ENCODE measurements around the gene RANBP1.
A peak's percentile ranks its signal among the peaks of the same experiment; 100 is the strongest.

RANBP1 gene

DNA sequence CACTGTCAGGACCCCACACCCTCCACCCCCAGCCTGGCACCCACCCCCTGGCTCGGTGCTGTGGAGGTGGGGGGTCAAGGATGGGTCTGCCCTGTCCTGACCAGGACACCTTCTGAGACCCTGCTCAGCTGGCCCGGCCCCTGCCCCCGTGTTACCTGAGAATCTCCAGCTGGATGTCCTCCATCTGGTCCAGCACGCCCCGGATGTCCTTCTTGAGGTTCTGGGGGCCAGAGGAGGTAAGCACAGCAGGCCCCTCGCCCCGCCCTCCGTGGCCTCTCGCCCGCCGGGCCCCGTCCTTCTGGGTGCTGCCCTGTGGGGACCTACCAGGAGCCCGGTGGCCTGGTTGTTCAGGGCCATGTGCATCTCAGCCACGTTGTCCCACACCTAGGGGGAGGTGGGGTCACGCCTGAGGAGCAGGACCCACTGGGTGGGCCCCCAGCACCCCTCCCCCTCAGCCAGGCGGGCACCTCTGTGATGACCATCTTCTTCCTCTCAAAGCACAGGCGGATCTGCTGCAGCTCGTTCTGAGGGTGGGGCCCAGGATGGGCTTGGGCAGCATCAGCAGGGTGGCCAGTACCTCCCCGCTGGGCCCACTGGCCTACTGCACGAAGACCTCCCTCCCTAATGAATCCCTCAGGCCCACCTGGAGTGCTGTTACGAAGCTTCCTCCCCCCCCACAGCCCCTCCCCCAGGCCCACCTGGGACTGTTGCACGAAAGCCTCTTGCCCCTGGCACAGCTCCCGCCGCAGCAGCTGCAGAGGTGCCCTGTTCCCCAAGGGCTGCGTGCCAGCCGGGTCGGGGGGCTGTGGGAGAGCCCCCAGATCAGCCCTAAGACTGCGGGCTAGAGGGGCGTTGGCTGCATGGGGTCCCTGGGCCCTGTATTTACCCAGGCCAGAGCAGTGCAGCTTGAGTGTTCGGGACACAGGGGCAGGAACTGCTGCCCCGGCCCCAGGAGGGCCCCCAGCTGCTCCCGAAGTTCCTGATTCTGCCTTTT is 33.6 kb downstream of the RANBP1 start:
- Histone ChIP-seq H3K9ac (ENCODE audit: low read length) (no peak overlapping the region), H3K79me2 (ENCODE audit: control insufficient read depth, insufficient read depth, low read length) (no peaks in the 10 kb centered on the region)

DNA sequence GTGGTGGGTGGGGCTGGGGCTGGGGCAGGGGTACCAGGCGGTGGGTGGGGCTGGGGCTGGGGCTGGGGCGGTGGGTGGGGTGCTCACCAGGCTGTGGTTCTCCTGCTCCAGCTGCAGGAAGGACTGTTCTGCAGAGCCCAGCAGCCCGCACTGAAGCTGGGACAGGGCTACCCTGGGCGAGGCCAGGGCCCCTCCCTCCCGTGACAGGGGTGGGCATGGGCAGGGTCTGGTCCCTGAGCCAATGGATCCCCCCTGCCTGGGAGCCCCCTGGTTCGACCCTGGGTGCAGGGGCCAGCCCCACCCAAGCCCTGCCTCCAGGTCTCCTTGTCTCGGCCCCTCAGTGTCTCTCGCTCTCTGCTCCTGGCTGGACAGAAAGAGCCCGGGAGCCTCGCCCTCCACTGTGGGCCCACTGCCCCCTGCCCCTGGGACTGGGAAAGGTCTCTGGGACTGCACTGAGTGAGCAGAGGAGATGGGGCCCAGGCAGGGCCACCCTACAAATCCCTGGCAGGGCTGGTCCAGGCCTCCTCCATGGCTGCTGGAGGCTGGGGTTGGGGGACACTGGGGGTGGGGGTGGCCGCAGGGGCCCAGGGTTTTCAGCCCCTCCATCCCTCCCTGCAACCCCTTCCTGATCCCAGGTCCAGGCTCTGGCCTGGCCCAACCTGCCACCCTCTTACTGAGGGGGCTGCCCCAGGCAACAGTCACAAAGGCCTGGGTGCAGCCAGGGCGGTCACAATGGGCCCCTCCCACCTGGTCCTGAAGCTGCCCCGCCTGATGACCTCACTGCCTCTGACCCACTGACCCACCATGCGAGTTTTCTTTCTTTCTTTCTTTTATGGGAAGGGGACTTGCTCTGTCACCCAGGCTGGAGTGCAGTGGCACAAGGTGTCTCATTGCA is 34.7 kb downstream of the RANBP1 start, which contains the start of gene CCDC188:
Gene CCDC188 (minus strand): TSS at position 675 of the 895 bp plus-strand sequence. CDS start 69 bp downstream, at position 606.
- Histone ChIP-seq H3K4me2 (ENCODE audit: low read length) (no peak within 1 kb of the TSS), H3K56ac (ENCODE audit: low read length) (no peak within 1 kb of the TSS), H3K27me3 (ENCODE audit: insufficient read depth, low read length, poor library complexity) (no peaks in the 10 kb centered on the region), H3K79me2 (ENCODE audit: control insufficient read depth, insufficient read depth, low read length) (no peaks in the 10 kb centered on the region), H3K4ac (ENCODE audit: low read depth, low read length) (no peak within 1 kb of the TSS), H3K9ac (ENCODE audit: low read length) (no peak within 1 kb of the TSS), H3K27ac (ENCODE audit: low read depth, low read length) (no peak within 1 kb of the TSS), H3K4me1 (ENCODE audit: control insufficient read depth, low read depth, low read length) (no peaks in the 10 kb centered on the region), H2BK5ac (ENCODE audit: low read length) (no peak within 1 kb of the TSS), H2BK15ac (replicated peaks; ENCODE audit: low read depth) (no peak within 1 kb of the TSS), H4K5ac (ENCODE audit: low read length) (no peak within 1 kb of the TSS), H3K23ac (ENCODE audit: low read length) (no peak within 1 kb of the TSS), H3K4me3 (ENCODE audit: low read length) (no peak within 1 kb of the TSS), H2BK120ac (ENCODE audit: low read depth, low read length) (no peak within 1 kb of the TSS), H3K18ac (ENCODE audit: low read length) (no peak within 1 kb of the TSS), H3K79me1 (ENCODE audit: low read length) (no peaks in the 10 kb centered on the region), H3K36me3 (ENCODE audit: control insufficient read depth, insufficient read depth, low read length) (no peaks in the 10 kb centered on the region), H4K8ac (ENCODE audit: low read depth, low read length) (no peak within 1 kb of the TSS), H2AK5ac (ENCODE audit: low read length) (no peak within 1 kb of the TSS)
- WGBS (ENCODE audit: extremely low coverage, insufficient coverage, low lambda C conversion rate), result no CpG with 5 or more reads among the region's 14 CpGs
- DNase-seq, result no peak

More for the DNA sequence above, 33.6 kb downstream of the RANBP1 start:
- no peak overlapping the region for H4K8ac ChIP-seq (ENCODE audit: low read depth, low read length)
- H3K27ac ChIP-seq (ENCODE audit: low read depth, low read length), result no peak overlapping the region
- no peak overlapping the region for H2BK120ac ChIP-seq (ENCODE audit: low read depth, low read length)
- no peak overlapping the region for H4K5ac ChIP-seq (ENCODE audit: low read length)
- no peak overlapping the region for H3K4me3 ChIP-seq (ENCODE audit: low read length)
- H3K79me1 ChIP-seq (ENCODE audit: low read length), result no peaks in the 10 kb centered on the region
- no CpG with 5 or more reads among the region's 32 CpGs for WGBS (ENCODE audit: extremely low coverage, insufficient coverage, low lambda C conversion rate)
- H3K4me1 ChIP-seq (ENCODE audit: control insufficient read depth, low read depth, low read length), result no peaks in the 10 kb centered on the region
- H2BK15ac ChIP-seq (replicated peaks; ENCODE audit: low read depth), result no peak overlapping the region
- H3K23ac ChIP-seq (ENCODE audit: low read length), result no peak overlapping the region
- H3K4ac ChIP-seq (ENCODE audit: low read depth, low read length), result no peak overlapping the region
- no peak for DNase-seq
- no peak overlapping the region for H2BK5ac ChIP-seq (ENCODE audit: low read length)
- H3K18ac ChIP-seq (ENCODE audit: low read length), result no peak overlapping the region
- no peak overlapping the region for H2AK5ac ChIP-seq (ENCODE audit: low read length)
- no peaks in the 10 kb centered on the region for H3K36me3 ChIP-seq (ENCODE audit: control insufficient read depth, insufficient read depth, low read length)
- no peak overlapping the region for H3K4me2 ChIP-seq (ENCODE audit: low read length)
- no peaks in the 10 kb centered on the region for H3K27me3 ChIP-seq (ENCODE audit: insufficient read depth, low read length, poor library complexity)
- H3K56ac ChIP-seq (ENCODE audit: low read length), result no peak overlapping the region

DNA sequence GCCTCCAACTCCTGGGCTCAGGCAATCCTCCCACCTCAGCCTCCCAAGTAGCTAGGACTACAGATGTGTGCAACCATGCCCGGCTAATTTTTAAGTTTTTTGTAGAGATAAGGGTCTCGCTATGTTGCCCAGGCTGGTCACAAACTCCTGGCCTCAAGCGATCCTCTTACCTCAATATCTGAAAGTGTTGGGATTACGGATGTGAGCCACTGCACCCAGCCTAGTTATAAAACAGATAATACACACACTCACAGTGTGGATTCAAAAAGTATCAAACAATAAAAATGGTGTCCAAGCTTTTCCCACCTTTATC is 35.3 kb downstream of the RANBP1 start:
- Histone ChIP-seq H3K18ac (ENCODE audit: low read length) (no peak overlapping the region), H2BK120ac (ENCODE audit: low read depth, low read length) (no peak overlapping the region), H4K8ac (ENCODE audit: low read depth, low read length) (no peak overlapping the region), H3K27ac (ENCODE audit: low read depth, low read length) (no peak overlapping the region), H3K79me2 (ENCODE audit: control insufficient read depth, insufficient read depth, low read length) (no peaks in the 10 kb centered on the region), H2BK5ac (ENCODE audit: low read length) (no peak overlapping the region), H3K36me3 (ENCODE audit: control insufficient read depth, insufficient read depth, low read length) (no peaks in the 10 kb centered on the region), H3K27me3 (ENCODE audit: insufficient read depth, low read length, poor library complexity) (no peaks in the 10 kb centered on the region), H3K4ac (ENCODE audit: low read depth, low read length) (no peak overlapping the region), H3K23ac (ENCODE audit: low read length) (no peak overlapping the region), H4K5ac (ENCODE audit: low read length) (no peak overlapping the region), H3K4me1 (ENCODE audit: control insufficient read depth, low read depth, low read length) (no peaks in the 10 kb centered on the region), H3K56ac (ENCODE audit: low read length) (no peak overlapping the region), H2BK15ac (replicated peaks; ENCODE audit: low read depth) (no peak overlapping the region), H3K79me1 (ENCODE audit: low read length) (no peaks in the 10 kb centered on the region), H2AK5ac (ENCODE audit: low read length) (no peak overlapping the region), H3K4me2 (ENCODE audit: low read length) (no peak overlapping the region), H3K4me3 (ENCODE audit: low read length) (no peak overlapping the region), H3K9ac (ENCODE audit: low read length) (no peak overlapping the region)
- no CpG with 5 or more reads among the region's 4 CpGs for WGBS (ENCODE audit: extremely low coverage, insufficient coverage, low lambda C conversion rate)
- no peak for DNase-seq

DNA sequence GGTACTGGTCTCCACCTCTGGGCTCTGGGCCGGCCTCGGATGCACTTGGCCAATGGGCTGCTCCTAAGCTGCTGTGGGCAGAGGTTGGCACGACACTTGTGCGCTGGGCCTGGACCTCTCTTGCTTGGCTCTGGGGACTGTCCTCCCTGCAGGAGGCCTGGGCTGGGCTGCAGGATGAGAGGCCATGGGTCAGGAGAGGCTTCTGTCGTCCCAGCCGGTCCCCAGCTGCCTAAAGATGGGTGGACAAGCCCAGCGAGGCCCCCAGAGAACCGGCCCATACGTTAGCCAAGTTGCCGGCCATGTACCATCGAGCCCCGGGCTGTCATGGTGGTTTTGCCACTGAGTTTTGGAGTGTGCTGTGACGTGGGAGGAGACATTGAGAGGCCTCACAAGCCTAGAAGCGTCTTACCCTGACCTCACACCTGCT is 36.6 kb downstream of the RANBP1 start:
- Histone ChIP-seq H2AK5ac (ENCODE audit: low read length) (no peak overlapping the region), H3K27ac (ENCODE audit: low read depth, low read length) (no peak overlapping the region), H3K9ac (ENCODE audit: low read length) (no peak overlapping the region), H3K4me2 (ENCODE audit: low read length) (no peak overlapping the region), H2BK120ac (ENCODE audit: low read depth, low read length) (no peak overlapping the region), H3K4ac (ENCODE audit: low read depth, low read length) (no peak overlapping the region), H3K4me3 (ENCODE audit: low read length) (no peak overlapping the region), H3K56ac (ENCODE audit: low read length) (no peak overlapping the region), H3K4me1 (ENCODE audit: control insufficient read depth, low read depth, low read length) (no peaks in the 10 kb centered on the region), H3K23ac (ENCODE audit: low read length) (no peak overlapping the region), H4K8ac (ENCODE audit: low read depth, low read length) (no peak overlapping the region), H3K36me3 (ENCODE audit: control insufficient read depth, insufficient read depth, low read length) (no peaks in the 10 kb centered on the region), H2BK15ac (replicated peaks; ENCODE audit: low read depth) (no peak overlapping the region), H3K27me3 (ENCODE audit: insufficient read depth, low read length, poor library complexity) (no peaks in the 10 kb centered on the region), H2BK5ac (ENCODE audit: low read length) (no peak overlapping the region), H3K79me1 (ENCODE audit: low read length) (no peaks in the 10 kb centered on the region), H4K5ac (ENCODE audit: low read length) (no peak overlapping the region), H3K18ac (ENCODE audit: low read length) (no peak overlapping the region), H3K79me2 (ENCODE audit: control insufficient read depth, insufficient read depth, low read length) (no peaks in the 10 kb centered on the region)
- no CpG with 5 or more reads among the region's 14 CpGs for WGBS (ENCODE audit: extremely low coverage, insufficient coverage, low lambda C conversion rate)
- no peak for DNase-seq

DNA sequence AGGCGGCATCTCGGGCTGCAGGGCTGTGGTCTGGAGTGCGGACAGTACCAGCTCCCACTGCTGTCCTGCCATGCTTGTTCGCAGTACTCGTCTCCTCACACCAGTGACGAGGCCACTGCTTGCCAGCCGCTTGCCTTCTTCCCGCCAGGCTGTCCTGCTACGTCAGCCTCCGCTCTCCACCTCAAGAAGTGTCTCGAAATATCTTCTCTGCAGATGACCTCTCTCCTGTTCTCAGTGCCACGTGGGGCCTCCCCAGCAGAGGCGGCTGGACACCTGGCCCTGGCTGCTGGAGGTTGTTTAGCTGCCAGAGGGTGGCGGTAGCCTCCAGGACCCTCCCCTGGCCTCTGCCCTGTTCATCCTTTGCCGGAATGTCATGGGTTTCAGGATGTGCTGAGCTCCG is 38.0 kb downstream of the RANBP1 start:
- Histone ChIP-seq H4K5ac (ENCODE audit: low read length) (no peak overlapping the region), H3K4me3 (ENCODE audit: low read length) (no peak overlapping the region), H2BK120ac (ENCODE audit: low read depth, low read length) (no peak overlapping the region), H3K18ac (ENCODE audit: low read length) (no peak overlapping the region), H3K27me3 (ENCODE audit: insufficient read depth, low read length, poor library complexity) (no peaks in the 10 kb centered on the region), H2AK5ac (ENCODE audit: low read length) (no peak overlapping the region), H3K56ac (ENCODE audit: low read length) (no peak overlapping the region), H3K4me2 (ENCODE audit: low read length) (no peak overlapping the region), H4K8ac (ENCODE audit: low read depth, low read length) (no peak overlapping the region), H3K27ac (ENCODE audit: low read depth, low read length) (no peak overlapping the region), H3K4me1 (ENCODE audit: control insufficient read depth, low read depth, low read length) (no peaks in the 10 kb centered on the region), H2BK5ac (ENCODE audit: low read length) (no peak overlapping the region), H3K4ac (ENCODE audit: low read depth, low read length) (no peak overlapping the region), H3K79me1 (ENCODE audit: low read length) (no peaks in the 10 kb centered on the region), H3K79me2 (ENCODE audit: control insufficient read depth, insufficient read depth, low read length) (no peaks in the 10 kb centered on the region), H2BK15ac (replicated peaks; ENCODE audit: low read depth) (no peak overlapping the region), H3K9ac (ENCODE audit: low read length) (no peak overlapping the region), H3K23ac (ENCODE audit: low read length) (no peak overlapping the region), H3K36me3 (ENCODE audit: control insufficient read depth, insufficient read depth, low read length) (no peaks in the 10 kb centered on the region)
- no CpG with 5 or more reads among the region's 16 CpGs for WGBS (ENCODE audit: extremely low coverage, insufficient coverage, low lambda C conversion rate)
- peak; percentile 26 for DNase-seq
